ENCODE data around the gene NRP2.

GRCh38 chr2:205733648-205734047, 51.3 kb downstream of the NRP2 start:
- TF ChIP-seq CTCF (IDR thresholded peaks at IDR 0.05; ENCODE audit: insufficient read depth, low read depth, low read length) (no peak), EZH2 (IDR thresholded peaks at IDR 0.05; ENCODE audit: insufficient read depth, low read length) (no peak)

Measured in astrocyte (in vitro differentiated cells and primary cell).